SIG-M5 treated with dmso at 0.1 percent for 504 hours (cell line): ENCODE data around the gene GALNTL6.
"Not testable (repeated sequence)": the region's sequence is repeated elsewhere in the genome, so short reads cannot be mapped to it uniquely, and the experiment has no call there.

ENCODE experiments used
- DNase-seq: peaks from one replicate; lab custom pipeline; 2025; ENCODE audit not compliant: unreplicated experiment; lab: John Stamatoyannopoulos, UW

GALNTL6 gene

DNA sequence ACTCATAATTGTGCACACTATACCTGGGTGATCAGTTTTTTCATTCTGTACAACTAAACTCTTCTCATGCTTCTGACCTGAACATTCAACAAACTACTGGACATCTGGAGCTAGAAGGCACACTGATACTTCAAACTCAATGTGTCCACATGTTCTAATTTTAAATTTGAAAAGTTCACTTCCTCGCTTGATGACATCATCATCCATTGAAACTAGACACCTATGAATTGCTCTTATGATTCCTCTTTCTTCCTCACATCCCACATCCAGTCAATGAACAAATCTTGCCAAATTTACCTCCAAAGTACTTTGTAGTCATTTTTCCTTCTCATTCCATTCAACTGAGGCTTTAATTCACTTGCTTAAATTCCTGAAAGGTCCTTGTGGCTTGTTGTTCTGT lies 549.4 kb downstream of the GALNTL6 start:
- no peak for DNase-seq

DNA sequence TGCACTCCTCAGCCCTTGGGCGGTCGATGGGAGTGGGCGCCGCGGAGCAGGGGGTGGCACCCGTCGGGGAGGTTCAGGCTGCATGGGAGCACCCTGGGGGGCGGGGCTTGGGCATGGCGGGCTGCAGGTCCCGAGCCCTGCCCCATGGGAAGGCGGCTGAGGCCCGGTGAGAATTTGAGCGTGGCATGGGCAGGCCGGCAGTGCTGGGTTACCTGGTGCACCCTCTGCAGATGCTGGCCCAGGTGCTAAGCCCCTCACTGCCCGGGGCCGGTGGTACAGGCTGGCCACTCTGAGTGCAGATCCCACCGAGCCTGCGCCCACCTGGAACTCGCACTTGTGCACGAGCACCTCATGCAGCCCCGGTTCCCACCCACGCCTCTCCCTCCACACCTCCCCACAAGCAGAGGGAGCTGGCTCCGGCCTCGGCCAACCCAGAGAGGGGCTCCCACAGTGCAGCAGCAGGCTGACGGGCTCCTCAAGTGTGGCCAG lies 556.3 kb downstream of the GALNTL6 start:
- no peak for DNase-seq

DNA sequence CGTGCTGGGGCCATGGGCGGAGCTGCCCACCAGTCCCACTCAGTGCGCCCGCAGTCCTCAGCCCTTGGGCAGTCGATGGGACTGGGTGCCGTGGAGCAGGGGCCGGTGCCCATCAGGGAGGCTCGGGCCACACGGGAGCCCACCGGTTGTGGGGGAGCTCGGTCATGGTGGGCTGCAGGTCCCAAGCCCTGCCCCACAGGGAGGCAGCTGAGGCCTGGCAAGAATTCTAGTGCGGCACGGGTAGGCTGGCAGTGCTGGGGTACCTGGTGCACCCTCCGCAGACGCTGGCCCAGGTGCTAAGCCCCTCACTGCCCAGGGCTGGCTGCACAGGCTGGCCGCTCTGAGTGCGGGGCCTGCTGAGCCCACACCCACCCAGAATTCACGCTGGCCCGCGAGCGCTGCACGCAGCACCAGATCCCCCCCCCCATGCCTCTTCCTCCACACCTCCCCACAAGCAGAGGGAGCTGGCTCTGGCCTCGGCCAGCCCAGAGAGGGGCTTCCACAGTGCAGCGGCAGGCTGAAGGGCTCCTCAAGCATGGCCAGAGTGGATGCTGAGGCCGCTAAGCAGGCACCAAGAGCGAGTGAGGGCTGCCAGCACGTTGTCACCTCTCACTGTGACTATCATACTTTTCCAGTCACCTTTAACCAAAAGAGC lies 564.4 kb downstream of the GALNTL6 start:
- DNase-seq: no peak

DNA sequence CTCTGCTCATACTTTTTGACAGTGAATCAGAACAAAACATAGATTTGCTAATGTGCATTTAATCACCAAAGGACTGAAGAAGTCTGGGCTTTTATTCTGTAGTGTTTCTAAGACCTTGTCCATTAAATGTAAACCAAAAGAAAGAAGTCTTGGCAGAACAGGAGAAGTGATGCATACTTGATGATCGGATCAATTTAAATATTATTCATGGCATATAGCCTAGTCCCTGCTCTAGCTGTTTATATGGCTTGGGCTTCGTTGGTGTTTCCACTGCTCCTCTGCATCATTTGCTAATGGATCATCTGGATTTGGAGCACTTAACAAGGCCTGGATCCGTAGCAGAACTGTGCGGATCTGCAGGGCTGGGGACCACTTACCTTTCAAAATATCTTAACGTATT lies 566.6 kb downstream of the GALNTL6 start:
- DNase-seq: no peak

DNA sequence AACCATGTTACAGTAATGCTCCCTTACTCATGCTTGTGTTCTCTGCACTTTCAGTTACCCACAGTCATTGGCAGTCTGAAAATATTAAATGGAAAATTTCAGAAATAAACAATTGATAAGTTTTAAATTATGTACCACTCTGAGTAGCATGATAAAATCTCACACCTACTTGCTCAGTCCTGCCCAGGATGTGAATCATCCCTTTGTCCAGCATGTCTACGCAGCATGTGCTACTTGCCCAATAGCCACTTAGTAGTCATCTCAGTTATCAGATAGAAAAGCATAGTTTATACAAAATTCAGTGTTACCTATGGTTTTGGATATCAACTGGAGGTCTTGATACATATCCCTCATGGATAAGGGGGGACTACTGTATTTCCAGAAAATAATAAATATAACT lies 577.1 kb downstream of the GALNTL6 start:
- DNase-seq: no peak

DNA sequence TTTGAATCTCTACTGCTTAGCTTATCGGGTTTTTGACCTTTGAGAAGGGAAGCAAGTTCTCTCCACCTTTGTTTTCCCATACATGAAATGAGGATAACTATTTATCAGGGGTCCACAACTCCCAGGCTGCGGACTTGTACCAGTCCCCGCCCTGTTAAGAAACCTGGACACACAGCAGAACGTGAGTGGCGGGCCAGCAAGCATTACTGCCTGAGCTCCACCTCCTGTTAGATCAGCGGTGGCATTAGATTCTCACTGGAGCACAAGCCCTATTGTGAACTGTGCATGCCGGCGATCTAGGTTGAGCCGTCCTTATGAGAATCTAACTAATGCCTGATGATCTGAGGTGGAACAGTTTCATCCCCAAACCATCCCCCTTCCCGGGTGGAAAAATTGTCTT lies 579.5 kb downstream of the GALNTL6 start:
- no peak for DNase-seq

DNA sequence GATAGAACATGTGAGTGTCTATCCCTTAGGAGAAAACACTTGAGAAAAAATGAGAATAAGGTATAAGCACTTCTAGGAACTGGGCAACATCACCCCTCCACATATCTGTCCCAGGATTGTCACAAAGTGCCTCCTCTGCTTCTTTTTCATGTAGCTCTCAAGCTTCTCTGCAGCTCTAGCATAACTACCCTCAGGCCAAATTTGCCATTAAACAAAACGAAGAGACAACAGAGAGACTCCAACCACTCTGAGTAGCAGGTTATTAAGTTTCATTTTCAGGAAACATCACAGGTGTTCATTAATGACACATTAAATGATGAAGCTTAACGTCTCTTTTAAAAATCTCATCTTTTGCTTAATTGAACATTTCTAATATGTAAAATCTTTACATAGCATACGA lies 580.0 kb downstream of the GALNTL6 start:
- no peak for DNase-seq

DNA sequence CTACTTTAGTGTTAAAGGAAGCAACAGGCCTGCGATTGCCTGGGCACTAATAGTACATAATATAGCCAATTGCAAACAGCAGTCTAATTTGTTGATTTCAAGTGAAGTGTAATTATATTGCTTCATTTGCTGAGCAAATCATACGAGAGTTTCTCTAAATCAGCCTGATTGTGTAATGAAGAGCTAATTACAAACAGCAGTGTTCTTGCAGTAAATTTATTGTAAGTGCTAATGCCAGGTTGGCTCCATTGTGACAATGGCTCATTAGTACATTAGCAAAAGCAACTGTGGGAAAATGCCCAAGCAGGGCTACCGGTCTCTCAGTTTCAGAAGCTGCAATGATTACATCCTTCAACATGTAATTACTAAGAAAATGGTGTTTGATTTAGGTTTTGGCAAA lies 591.5 kb downstream of the GALNTL6 start:
- no peak for DNase-seq

DNA sequence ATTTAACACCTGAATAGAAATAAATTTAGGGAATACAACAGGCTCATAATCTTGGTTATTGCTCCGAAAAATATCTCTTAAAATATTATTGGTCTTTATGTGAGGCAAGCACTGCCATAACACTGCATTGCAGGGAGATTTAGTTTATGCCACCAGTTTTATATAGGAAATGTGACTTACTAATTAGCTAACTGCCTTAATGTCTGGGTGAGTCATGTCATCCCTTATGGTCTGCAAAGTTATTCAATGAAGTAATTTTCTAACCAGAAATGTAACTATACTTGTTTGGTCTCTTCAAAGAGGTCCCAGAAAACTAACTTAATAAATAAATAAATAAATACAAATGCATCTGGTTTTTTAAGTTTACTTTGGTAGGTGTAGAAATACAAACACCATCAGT lies 597.2 kb downstream of the GALNTL6 start:
- DNase-seq: no peak

DNA sequence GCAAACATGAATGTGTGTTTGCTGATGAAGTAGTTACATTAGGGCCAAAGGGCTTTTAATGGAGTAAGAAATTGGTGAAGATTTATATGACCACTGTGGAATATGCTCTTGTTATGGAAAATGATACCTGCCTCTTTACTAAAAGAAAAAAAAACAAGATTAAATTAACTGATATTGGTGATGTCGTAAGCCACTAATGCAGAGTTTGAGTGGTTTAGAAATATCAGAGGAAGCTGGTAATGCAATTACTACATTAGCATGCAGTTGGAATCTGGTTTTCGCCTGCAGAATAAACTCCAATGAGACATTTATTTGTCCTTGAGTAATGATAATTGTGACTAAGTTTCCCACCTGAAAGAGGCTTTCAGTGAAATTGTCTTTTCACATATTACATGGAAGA lies 597.9 kb downstream of the GALNTL6 start:
- DNase-seq: no peak

DNA sequence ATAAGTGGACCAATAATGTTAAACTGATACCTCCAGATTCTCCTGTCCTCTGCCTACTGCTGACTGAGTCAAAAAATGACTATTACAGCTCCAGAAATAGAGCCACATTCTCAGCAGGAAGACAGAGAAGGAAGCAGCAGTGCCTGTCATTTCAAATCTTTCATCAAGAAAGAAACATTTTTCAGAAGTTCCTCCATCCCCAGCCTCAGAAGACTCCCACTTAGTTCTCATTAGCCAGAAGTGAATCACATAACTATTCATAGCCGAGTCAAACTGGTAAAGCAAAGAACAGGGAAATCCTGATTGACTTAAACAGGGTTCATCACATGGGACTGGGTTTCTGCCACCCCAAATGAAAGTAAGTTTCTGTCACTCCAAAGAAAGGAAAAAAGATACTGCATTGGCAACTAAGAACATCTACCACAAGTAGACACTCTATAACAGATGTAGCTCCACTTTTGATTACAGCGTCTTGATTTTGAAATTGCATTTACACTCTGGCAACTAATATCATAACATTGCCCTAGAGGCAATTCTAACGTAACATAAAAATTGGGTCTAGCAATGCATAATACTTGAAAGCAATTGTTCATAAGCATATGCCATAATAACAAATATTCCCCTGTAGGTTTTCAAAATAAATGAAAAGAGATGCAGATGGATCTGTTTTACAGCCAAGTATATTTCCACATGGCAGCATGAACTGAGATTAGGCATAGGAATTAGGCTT lies 599.8 kb downstream of the GALNTL6 start:
- no peak for DNase-seq

DNA sequence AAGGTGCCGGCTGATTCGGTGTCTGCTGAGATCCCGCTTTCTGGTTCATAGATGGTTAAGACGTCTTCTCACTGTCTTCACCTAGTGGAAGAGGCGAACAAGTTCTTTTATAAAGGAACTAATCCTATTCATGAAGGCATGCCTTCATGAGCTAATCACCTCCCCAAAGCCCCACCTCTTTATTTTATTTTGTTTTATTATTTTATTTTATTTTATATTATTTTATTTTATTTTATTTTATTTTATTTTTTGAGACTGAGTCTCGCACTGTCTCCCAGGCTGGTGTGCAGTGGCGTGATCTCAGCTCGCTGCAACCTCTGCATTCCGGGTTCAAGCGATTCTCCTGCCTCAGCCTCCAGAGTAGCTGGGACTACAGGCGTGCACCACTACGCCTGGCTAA lies 615.8 kb downstream of the GALNTL6 start:
- DNase-seq: not testable (repeated sequence)

DNA sequence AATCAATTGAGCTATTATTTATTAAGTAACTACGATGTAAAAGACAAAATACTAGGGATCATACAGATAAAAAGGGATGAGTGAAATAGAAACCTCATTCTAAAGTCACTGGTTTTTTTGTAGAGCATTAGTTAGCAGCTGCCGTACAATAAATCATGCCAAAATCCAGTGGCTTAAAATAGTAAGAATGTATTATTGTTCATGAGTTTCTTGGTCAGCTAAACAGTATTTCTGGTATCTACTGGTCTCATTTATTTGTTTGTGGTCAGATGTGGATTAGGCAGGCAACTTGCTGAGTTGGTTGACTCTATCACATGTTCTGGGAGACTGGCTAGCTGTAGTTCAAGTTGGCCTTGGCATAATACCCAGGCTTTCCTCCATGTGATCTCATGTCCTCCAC lies 667.3 kb downstream of the GALNTL6 start:
- no peak for DNase-seq

DNA sequence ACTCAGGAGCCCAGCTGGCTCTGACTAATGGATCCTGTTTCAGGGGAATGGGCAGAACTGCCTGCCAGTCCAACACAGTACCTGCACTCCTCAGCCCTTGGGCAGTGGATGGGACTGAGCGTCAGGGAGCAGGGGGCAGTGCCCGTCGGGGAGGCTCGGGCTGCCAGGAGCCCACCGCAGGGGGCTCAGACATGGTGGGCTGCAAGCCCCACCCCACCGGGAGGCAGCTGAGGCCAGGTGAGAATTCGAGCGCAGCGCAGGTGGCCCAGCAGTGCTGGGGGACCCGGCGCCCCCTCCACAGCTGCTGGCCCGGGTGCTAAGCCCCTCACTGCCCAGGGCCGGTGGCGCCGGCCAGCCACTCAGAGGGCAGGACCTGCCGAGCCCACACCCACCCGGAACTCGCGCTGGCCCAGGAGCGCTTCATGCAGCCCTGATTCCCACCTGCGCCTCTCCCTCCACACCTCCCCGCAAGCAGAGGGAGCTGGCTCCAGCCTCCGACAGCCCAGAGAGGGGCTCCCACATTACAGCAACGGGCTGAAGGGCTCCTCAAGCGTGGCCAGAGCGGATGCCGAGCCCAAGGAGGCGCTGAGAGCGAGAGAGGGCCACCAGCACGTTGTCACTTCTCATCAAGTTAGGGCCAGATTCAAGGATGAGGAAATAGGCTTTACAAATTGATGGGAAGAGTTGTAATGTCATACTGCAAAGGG lies 668.8 kb downstream of the GALNTL6 start:
- no peak for DNase-seq

DNA sequence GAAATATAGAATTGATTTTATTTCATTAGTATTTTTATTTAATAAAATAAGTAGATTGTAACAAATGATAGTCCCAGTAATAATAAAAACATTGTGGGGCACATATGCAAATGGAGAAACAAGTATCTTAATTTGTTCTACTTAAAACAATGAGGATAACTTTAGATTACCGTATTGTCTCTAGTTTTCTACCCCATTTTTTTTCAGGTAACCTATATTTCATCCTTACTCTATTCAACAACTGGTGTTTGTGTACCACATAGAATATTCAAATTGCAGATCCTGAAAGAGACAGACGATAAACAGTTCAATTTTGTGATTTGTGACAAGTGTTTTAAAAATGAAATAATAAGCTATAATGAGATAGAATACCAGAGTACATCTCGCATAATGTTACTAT lies 671.8 kb downstream of the GALNTL6 start:
- DNase-seq: no peak

DNA sequence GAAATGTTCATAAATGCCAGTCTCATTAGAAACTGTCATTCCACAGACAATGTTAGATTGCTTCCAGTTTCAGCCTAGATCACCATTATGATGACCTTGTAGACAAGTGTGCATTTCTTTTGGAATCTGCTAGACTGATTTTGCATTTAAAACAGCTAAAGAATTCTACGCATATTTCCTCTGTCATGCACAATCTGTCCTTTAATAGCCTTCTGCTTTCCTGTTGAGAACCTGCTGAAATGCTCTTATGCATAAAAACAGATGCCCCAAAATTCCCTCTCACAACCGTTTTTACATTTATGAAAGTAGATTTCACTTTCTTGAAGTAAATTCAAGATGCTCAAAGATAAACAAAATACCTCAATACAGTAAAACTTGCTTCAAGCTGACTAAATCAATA lies 673.3 kb downstream of the GALNTL6 start:
- DNase-seq: no peak

DNA sequence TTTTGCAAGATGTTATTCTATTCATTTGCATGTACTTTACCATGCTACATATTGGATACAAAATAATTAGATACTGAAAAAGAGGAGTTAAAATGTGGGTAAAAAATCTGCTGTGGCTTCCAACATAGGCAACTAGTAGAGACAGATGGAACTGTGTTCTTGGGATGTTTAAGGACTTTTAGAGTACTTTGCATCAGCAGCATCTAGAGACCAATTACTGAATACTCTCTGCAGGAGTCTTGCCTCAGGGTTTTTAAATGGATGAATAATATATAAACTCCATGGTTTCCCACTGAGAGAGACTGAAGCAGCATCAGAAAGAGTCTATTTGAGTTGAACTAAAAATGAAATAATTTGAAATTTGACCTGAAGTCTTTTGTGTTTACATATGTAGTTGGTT lies 676.7 kb downstream of the GALNTL6 start:
- DNase-seq: no peak

DNA sequence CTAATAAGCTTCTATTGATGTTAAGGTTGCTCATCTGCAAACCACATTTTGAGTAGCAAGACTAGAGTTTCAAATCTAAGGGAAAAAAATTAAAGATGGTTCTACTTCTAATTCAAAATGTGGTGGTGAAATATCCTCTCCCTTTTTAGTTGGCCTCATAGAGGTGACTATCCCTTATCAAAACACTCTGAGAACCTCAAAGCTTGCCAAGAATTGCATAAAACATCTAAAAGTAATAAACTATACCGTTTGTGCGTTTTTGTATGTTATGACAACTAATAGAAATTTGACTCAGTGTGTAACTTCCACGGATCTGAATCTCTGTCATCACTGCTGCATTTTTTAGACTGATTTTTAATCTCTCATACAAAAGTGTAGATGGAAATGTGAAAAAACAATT lies 682.6 kb downstream of the GALNTL6 start:
- DNase-seq: no peak

DNA sequence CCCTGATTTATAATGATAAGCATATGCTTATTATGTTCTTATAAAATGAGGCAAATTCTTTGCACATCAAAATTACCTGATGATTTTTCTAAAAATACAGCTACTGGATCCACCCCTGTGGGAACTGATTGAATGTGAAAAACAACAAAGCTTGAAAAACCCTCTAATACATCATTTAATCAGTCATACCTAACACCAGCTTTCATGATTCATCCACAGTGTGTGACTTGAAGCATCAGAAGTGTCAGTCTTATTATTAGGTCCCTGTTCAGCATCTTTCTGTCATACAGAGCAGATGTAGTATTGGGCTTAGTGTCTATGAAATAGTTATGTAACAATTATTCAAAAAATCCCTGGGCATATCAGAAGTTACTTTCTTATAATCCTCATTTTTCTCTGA lies 684.1 kb downstream of the GALNTL6 start:
- no peak for DNase-seq

DNA sequence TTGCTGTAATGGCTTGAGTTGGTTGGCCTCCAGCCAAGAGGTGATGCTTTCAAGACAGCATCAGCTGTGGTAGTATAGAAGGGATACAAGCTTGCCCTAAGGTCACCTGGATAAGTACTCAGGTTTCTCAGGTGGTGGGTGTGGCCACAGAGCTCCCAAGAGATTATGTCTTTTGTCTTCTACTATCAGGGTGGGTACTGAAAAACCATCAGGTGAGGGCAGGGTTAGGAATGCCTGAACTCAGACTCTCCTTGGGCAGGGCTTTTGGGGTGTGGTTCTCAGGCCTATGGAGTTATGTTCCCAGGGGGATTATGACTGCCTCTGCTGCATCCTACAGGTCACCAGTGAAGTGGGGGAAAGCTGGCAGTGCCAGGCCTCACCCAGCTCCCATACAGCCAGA lies 700.8 kb downstream of the GALNTL6 start:
- no peak for DNase-seq

DNA sequence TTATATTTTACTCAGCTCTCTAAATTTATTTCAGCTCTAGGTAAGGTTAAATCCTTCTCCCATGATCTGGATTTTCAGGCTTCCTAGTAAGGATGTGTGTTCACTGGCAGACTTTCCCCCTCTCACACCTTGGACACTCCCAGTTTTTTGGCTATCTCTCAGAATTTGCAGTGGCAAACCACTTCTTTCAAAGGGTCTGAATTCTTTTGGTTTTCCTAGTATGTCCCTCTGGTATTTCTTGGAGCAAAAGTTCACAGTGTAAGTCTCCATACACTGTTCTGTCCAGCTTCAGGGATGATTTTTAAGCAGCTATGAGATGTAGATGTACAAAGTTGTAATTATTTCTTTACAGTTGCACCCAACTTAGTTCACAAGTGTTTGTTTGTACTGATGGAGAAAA lies 701.6 kb downstream of the GALNTL6 start:
- DNase-seq: no peak

DNA sequence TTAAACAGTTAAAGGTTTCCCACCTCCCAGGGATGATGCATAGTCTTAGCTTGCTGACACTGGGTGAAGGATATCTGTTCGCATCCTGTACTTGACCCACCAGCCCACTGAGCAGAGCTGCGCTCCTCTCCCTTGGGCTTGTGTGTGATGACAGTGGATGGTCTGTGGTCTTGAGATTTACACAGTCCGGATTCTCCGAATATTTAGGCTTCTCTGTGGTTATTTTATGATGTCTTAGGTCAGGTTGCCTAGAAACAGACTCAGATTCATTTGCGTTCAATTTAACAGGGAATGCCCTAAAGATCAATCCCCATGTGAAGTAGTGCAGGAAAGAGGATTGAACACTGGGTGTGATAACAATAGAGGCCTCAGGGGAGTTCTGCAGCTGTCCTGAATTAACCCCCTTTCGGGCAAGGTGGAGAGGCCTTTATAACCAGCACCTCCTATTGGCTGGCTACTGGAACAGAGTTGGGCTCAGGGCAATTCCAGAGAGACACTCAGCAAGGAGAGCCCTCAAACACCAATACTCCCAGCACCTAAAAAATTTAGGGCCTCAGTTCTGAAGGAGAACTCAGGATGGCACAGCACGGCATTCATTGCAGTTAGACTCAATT lies 702.2 kb downstream of the GALNTL6 start:
- no peak for DNase-seq
